ENCODE results near the gene KIAA1217.

The KIAA1217 gene

GRCh38 chr10:24485304-24485703, 276.4 kb downstream of the KIAA1217 start:
- no peak for DNase-seq (ENCODE audit: low read depth)
- TF ChIP-seq CTCF (IDR thresholded peaks at IDR 0.05; ENCODE audit: low read depth, low read length, missing control alignments) = no peak
- no peak overlapping the region for H3K4me3 ChIP-seq (ENCODE audit: low read depth, low read length)
- in situ Hi-C loops (cut with HindIII; ENCODE audit: low sequenced_read_pairs) = no loop called here

- TF ChIP-seq CTCF (IDR thresholded peaks at IDR 0.05; ENCODE audit: low read depth, low read length, missing control alignments) = no peak
- in situ Hi-C loops (cut with HindIII; ENCODE audit: low sequenced_read_pairs) = no loop called here
- H3K4me3 ChIP-seq (ENCODE audit: low read depth, low read length) = no peak overlapping the region
- DNase-seq (ENCODE audit: low read depth) = no peak
Measured at GRCh38 chr10:24488631-24489030, 279.7 kb downstream of the KIAA1217 start.

GRCh38 chr10:24493165-24493564, 284.2 kb downstream of the KIAA1217 start:
- TF ChIP-seq CTCF (IDR thresholded peaks at IDR 0.05; ENCODE audit: low read depth, low read length, missing control alignments) = no peak
- no peak for DNase-seq (ENCODE audit: low read depth)
- H3K4me3 ChIP-seq (ENCODE audit: low read depth, low read length) = no peak overlapping the region
- in situ Hi-C loops (cut with HindIII; ENCODE audit: low sequenced_read_pairs) = no loop called here

- no peak for DNase-seq (ENCODE audit: low read depth)
- TF ChIP-seq CTCF (IDR thresholded peaks at IDR 0.05; ENCODE audit: low read depth, low read length, missing control alignments) = no peak
- H3K4me3 ChIP-seq (ENCODE audit: low read depth, low read length) = no peak overlapping the region
- in situ Hi-C loops (cut with HindIII; ENCODE audit: low sequenced_read_pairs) = no loop called here
Measured at GRCh38 chr10:24494236-24494635, 285.3 kb downstream of the KIAA1217 start.

GRCh38 chr10:24494777-24495176, 285.8 kb downstream of the KIAA1217 start:
- in situ Hi-C loops (cut with HindIII; ENCODE audit: low sequenced_read_pairs) = no loop called here
- no peak overlapping the region for H3K4me3 ChIP-seq (ENCODE audit: low read depth, low read length)
- no peak for TF ChIP-seq CTCF (IDR thresholded peaks at IDR 0.05; ENCODE audit: low read depth, low read length, missing control alignments)
- DNase-seq (ENCODE audit: low read depth) = no peak

GRCh38 chr10:24495666-24496460, 286.9 kb downstream of the KIAA1217 start:
- DNase-seq (ENCODE audit: low read depth) = no peak
- no peak for TF ChIP-seq CTCF (IDR thresholded peaks at IDR 0.05; ENCODE audit: low read depth, low read length, missing control alignments)
- H3K4me3 ChIP-seq (ENCODE audit: low read depth, low read length) = no peak overlapping the region
- in situ Hi-C loops (cut with HindIII; ENCODE audit: low sequenced_read_pairs) = no loop called here

Measured in astrocyte of the cerebellum (primary cell).